Brain microvascular endothelial cell (primary cell): ENCODE results near the gene LRRTM4.

ENCODE experiments used
- DNase-seq: peaks from one replicate; pipeline ENCODE4 v3.0.0-alpha.2; 2020
- H3K27ac ChIP-seq: fragments of 250-450 bp; sonication (Bioruptor Pico); 2 replicates; pipeline ENCODE4 v1.5.1; 2020; ENCODE audit warnings: mild to moderate bottlenecking, moderate library complexity
- H3K27me3 ChIP-seq: fragments of 250-450 bp; sonication (Bioruptor Pico); replicated peaks from 2 replicates; pipeline ENCODE4 v1.5.1; 2020; ENCODE audit warnings: mild to moderate bottlenecking
- H3K36me3 ChIP-seq: fragments of 250-450 bp; sonication (Bioruptor Pico); replicated peaks from 2 replicates; pipeline ENCODE4 v1.5.1; 2020; ENCODE audit warnings: mild to moderate bottlenecking
- H3K4me3 ChIP-seq: 2 replicates; pipeline ENCODE4 v1.5.1; 2011; ENCODE audit warnings: low read depth, mild to moderate bottlenecking, control low read depth, low read length, moderate library complexity
- CTCF ChIP-seq: IDR thresholded peaks from 2 replicates; pipeline ENCODE4 v1.5.1; 2011; ENCODE audit warnings: low read depth, mild to moderate bottlenecking, moderate library complexity, low read length, control low read depth, inconsistent platforms; ENCODE audit errors: missing control alignments
- in situ Hi-C: cut with HindIII; loops from 2 replicates; pipeline ENCODE4 v1.10.0; 2017; ENCODE audit warnings: low sequenced_read_pairs, low pct_ligation_motif_present

Gene LRRTM4

GRCh38 chr2:77428946-77429345 is 93.2 kb downstream of the LRRTM4 start:
- H3K27me3 ChIP-seq: no peaks in the 10 kb centered on the region

GRCh38 chr2:77421971-77422370 is 100.2 kb downstream of the LRRTM4 start:
- TF ChIP-seq CTCF: no peak
- H3K27me3 ChIP-seq: no peaks in the 10 kb centered on the region

More at GRCh38 chr2:77428946-77429345, 93.2 kb downstream of the LRRTM4 start:
- in situ Hi-C loops: no loop called here
- TF ChIP-seq CTCF: no peak
- no peak overlapping the region for H3K27ac ChIP-seq
- H3K4me3 ChIP-seq: no peak overlapping the region
- no peaks in the 10 kb centered on the region for H3K36me3 ChIP-seq
- DNase-seq: no peak

GRCh38 chr2:77418537-77418936 is 103.6 kb downstream of the LRRTM4 start:
- Histone ChIP-seq H3K27me3 (no peaks in the 10 kb centered on the region), H3K36me3 (no peaks in the 10 kb centered on the region), H3K4me3 (no peak overlapping the region), H3K27ac (no peak overlapping the region)
- TF ChIP-seq CTCF: no peak
- DNase-seq: no peak
- in situ Hi-C loops: no loop called here

More at GRCh38 chr2:77421971-77422370, 100.2 kb downstream of the LRRTM4 start:
- no peak overlapping the region for H3K27ac ChIP-seq
- no peak for DNase-seq
- H3K4me3 ChIP-seq: no peak overlapping the region
- in situ Hi-C loops: no loop called here
- no peaks in the 10 kb centered on the region for H3K36me3 ChIP-seq

- no peak for DNase-seq
- in situ Hi-C loops: no loop called here
- TF ChIP-seq CTCF: no peak
- Histone ChIP-seq H3K4me3 (no peak overlapping the region), H3K27ac (no peak overlapping the region), H3K36me3 (no peaks in the 10 kb centered on the region), H3K27me3 (no peaks in the 10 kb centered on the region)
Measured at GRCh38 chr2:77404189-77404588, 118.0 kb downstream of the LRRTM4 start.

GRCh38 chr2:77398970-77399600 is 123.1 kb downstream of the LRRTM4 start:
- no peaks in the 10 kb centered on the region for H3K27me3 ChIP-seq
- no peaks in the 10 kb centered on the region for H3K36me3 ChIP-seq
- no peak overlapping the region for H3K4me3 ChIP-seq
- DNase-seq: no peak
- in situ Hi-C loops: no loop called here
- H3K27ac ChIP-seq: no peak overlapping the region
- TF ChIP-seq CTCF: no peak

GRCh38 chr2:77397763-77398162 is 124.4 kb downstream of the LRRTM4 start:
- in situ Hi-C loops: no loop called here
- Histone ChIP-seq H3K4me3 (no peak overlapping the region), H3K36me3 (no peaks in the 10 kb centered on the region), H3K27me3 (no peaks in the 10 kb centered on the region), H3K27ac (no peak overlapping the region)
- DNase-seq: no peak
- TF ChIP-seq CTCF: no peak
